ENCODE data around the gene ADAMTS10.

DNA sequence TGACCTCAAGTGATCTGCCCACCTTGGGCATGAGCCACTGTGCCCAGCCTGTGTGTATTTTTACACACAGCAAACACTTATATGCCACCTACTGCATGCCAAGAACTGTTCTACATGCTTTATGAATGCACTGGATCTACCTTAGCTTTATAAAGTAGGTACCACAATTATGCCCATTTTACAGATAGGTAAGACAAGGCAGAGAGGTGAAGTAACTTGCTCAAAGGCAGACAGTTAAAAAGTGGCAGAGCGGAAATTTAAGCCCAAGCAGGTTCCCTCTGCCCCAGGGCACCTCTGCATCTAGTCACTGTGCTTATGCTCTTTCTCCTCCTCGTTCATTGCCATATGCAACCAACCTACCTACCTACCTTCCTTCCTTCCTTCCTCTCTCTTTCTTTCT lies 10.5 kb downstream of the ADAMTS10 start:
- no peak for TF ChIP-seq POLR2A (IDR thresholded peaks at IDR 0.05)
- TF ChIP-seq, protein P1, sequence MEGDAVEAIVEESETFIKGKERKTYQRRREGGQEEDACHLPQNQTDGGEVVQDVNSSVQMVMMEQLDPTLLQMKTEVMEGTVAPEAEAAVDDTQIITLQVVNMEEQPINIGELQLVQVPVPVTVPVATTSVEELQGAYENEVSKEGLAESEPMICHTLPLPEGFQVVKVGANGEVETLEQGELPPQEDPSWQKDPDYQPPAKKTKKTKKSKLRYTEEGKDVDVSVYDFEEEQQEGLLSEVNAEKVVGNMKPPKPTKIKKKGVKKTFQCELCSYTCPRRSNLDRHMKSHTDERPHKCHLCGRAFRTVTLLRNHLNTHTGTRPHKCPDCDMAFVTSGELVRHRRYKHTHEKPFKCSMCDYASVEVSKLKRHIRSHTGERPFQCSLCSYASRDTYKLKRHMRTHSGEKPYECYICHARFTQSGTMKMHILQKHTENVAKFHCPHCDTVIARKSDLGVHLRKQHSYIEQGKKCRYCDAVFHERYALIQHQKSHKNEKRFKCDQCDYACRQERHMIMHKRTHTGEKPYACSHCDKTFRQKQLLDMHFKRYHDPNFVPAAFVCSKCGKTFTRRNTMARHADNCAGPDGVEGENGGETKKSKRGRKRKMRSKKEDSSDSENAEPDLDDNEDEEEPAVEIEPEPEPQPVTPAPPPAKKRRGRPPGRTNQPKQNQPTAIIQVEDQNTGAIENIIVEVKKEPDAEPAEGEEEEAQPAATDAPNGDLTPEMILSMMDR (IDR thresholded peaks at IDR 0.05) = no peak

All from adrenal gland (tissue), 5 donors.